CD4-positive, alpha-beta T cell treated with Interleukin-15 for 1 hour (primary cell): ENCODE data around the gene CPNE5.
A peak's percentile ranks its signal among the peaks of the same experiment; 100 is the strongest.

Experiments used
- DNase-seq: peaks from one replicate; pipeline ENCODE4 v3.0.0-alpha.2; 2020

CPNE5 gene

DNA sequence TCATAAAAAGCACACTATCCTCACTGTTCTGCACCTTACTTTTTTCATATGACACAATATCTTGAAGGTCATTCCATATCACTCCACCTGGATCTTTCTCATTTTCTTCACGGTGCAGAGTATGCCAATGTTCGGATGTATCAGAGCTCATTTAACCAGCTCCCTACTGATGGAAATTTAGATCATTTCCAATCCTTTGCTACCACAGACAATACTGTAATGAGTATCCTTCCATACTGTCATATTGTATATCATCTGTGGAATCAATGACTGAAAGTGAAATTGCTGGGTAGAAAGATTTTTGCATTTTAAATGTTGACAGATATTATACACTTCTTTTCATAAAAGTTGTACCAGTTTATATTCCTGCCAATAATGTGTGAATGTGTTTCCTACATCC, 143.8 kb downstream of the CPNE5 start:
- DNase-seq: no peak

DNA sequence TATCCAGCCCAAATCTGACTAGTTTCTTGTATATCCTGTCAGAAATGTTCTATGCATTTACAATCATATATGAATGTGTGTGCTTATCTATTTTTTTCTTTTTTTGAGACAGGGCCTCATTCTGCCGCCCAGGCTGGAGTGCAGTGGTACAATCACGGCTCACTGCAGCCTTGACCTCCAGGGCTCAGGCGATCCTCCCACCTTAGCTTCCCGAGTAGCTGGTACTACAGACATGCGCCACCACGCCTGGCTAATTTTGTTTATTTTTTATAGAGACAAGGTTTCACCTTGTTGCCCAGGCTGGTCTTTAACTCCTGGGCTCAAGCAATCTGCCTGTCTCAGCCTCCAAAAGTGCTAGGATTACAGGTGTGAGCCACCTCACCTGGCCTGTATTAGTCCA, 144.6 kb downstream of the CPNE5 start:
- no peak for DNase-seq

DNA sequence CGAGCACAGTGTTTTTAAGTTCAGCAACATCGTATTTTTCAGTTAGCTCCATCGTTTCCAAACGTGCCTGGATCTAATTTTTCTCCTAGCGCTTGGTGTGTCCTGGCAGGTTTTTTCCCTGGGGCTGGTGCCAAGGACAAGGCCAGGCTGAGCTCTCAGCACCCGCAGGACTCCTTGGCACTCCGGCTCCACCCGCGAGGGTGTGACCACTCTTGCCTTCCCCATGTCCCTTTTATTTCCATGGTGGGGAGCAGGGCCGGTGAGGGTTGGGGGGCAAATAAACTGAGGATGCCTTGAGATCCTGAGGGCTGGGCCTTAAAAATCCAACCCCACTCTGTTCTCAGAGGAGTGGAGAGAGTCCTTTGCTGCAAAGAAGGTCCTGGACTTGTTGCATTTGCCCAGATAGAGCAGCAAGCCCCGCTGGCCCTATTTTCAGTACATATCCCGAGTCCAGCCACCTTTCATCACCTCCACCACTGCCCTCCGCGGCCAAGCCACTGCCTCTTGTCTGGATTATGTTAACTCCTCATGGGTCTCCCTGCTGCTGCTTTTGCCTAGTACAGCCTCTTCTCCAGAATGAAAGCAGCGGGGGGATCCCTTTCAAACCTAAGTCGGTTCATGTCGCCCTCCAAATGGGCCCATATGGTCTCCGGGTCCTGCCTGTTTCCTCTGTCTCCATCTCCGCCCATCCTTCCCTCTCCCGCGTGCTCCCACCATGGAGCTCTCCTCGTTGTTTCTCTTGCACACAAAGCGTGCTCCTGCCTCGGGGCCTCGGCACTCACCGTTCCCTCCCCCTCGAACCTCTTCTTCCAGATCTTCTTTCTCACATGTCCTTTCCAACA, 146.2 kb downstream of the CPNE5 start:
- DNase-seq: no peak

DNA sequence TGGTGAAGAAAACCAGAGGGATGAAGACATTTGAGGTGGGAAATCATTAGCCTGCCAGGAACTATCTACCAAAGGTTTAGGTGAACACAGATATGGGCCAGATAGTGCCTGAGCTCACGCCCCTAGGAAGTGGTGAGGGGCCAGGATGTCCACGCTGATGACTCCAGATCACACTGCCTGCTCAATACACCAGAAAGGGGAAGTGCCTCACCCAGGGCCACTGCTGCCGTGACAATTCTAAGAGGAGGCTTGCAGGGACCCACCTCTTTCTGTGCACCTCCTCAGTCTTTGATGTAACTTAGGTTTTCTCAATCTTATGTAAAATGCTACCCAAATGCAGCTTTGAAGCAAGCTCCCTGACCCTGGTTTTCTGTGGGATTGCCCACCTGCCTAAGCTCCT, 147.0 kb downstream of the CPNE5 start:
- DNase-seq: peak; percentile 74

DNA sequence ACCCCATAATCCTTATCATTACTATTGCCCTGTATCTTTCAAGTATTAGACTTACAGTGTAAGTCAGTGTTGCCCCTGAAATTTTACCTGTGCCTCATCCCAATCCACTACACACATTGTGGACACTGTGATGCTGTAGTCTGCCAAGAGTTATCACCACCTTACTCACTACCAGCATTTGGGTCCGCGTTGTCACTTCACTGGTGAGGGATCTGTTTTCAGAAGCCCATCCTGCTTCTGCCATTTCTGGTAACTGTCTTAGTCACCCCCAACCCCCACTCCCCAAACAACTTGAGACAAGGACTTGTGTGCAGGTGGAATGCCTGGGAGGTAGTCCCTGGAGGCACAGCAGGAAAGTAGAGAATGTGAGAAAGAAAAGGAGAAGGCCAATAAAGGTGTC, 147.6 kb downstream of the CPNE5 start:
- no peak for DNase-seq

DNA sequence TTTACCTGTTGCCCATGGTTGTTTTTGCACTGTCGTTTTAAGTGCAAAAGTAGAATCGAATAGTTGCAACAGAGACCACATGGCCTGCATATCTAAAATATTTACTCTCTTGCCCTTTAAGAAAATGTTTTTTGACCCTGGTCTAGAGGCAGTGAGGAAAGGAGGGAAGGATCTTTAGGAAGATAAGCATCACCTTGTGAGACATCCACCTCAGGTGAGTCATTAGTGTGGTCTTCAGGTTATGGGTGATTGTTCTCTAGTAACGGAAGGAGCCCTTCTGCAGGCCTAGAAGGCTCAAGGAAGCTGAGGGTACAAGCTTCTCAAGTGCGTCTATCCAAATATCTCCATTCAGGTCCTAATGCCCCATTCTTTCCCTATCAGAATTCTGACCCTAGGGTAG, 148.2 kb downstream of the CPNE5 start:
- no peak for DNase-seq
